GM19043 (cell line): Measurements from ENCODE around the gene MGMT.

ENCODE experiments used
- ATAC-seq: cut with Tn5 transposase; IDR thresholded peaks from one replicate; pipeline ENCODE4 v1.9.1; 2021; ENCODE audit warnings: low read depth; ENCODE audit not compliant: unreplicated experiment

The MGMT gene

DNA sequence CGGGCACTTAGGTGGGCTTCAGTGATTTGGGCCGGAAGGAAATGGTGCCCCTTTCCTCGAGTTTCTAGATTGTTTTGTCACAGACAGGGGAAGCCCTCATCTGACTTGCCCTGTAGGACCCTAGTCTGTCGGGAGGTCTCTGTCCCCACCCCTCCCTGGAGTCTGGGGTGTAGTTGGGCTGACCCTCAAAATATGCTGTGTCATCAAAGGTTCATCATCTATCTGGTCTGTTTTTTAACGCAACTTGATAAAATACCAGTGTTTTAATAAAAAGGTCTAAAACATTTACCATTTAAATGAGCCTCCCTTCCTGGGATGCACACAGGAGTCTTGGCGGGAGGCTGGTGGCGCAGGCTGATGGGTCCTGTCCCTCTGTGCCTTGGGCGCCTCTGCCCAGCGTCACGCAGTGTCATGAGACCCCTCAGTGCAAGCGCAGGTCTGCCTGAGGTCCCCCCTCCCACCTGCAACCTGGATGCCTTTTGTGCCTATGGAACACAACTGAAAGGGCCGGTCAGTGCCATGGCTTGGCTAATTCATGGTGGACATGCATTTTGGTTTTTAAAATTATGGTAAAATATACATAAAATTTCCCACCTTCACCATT, 146.4 kb downstream of the MGMT start:
- no peak for ATAC-seq

DNA sequence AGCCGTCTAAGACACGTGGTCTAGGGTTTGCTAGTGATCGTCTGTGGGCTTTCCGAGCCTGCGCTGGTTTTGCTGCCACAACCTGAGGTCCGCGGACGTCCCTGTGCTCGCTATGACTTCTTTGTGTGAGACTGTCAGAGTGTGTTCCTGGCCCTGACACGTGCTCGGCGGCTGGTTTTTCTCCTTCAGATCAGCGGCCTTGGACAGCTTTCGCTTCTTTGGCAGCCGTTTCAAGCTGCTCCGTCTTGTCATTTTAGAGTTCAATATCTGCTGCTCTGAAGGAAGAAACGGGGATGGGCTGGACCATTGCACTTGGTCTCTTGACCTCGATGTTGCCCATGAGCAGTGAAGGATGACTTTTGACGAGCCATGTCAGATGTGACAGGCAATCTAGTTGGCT, 147.3 kb downstream of the MGMT start:
- no peak for ATAC-seq

DNA sequence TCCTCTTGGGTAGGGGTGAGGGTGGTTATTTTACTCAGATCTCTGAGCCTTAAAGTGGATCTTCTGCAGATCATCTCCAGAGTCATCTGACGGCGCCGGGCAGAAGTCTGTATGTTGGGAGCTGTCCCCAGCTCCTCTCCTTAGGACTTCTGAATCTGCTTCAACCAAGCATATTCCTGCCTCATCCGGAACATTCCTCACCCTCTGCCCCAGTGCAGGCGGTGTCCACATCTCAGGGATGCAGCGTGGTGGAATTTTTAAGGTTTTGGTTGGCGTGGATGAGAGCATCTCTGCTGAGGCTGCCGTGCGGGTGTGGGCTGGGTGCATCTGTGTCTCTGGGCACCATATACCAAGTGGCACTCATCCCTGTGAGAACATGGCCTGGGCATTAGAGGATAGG, 148.3 kb downstream of the MGMT start:
- no peak for ATAC-seq

- no peak for ATAC-seq
Observed at GRCh38 chr10:129615921-129616525, 149.0 kb downstream of the MGMT start.

GRCh38 chr10:129617768-129618167, 150.7 kb downstream of the MGMT start:
- ATAC-seq: no peak

DNA sequence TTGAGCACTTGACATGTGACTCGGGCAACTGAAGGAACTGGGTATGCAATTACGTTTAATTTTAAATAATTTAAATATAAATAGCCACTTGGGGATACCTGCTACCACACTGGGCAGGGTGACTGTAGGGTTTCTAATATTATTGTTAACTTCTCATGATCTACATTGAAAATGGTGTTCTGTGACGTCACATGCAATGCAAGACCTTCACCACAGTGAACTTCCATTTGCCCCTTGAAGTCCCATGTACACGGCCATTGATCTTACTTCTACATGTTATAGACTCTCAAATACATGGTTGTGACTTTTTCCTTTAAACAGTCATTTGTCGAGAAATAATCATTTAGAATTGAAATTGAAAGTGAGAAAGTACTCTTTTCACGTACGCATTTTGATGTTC, 154.0 kb downstream of the MGMT start:
- ATAC-seq: no peak

DNA sequence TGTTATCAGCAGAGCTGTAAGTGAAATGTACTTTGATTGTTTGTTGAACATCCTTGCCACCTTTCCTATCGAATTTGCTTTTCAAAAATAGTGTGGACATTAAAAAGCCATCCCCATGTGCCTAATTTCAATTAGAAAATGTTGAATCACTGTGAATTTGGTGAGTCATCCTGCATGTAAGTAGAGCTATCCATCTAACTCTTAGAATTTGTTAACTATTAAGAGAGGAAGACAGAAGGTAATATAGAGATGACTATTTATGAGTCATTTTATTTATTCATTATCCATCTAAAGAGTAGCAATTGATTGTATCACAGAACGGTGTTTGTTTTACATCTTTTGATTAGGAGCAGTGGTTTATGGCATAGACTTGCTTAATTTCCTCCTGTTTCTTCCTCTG, 154.7 kb downstream of the MGMT start:
- no peak for ATAC-seq

DNA sequence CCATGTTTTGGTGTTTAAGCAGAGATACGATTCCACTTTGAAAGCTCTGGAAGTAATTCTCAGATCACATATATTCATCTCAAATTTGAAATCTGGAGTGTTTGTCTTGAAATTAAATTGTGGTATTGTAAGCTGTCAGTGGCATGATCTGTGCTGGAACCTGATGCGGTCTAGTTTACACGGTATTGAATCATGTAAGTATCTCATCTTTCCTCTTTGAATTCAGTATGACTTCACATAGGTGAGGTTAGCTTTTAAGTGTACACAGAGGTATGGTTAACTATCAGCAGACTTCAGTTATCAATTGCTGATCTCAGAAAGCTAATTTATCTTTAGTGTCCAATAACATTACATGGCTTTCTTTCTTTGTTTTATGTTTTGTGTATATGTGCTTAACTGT, 155.2 kb downstream of the MGMT start:
- ATAC-seq: no peak

- no peak for ATAC-seq
Observed at GRCh38 chr10:129622736-129623135, 155.7 kb downstream of the MGMT start.

DNA sequence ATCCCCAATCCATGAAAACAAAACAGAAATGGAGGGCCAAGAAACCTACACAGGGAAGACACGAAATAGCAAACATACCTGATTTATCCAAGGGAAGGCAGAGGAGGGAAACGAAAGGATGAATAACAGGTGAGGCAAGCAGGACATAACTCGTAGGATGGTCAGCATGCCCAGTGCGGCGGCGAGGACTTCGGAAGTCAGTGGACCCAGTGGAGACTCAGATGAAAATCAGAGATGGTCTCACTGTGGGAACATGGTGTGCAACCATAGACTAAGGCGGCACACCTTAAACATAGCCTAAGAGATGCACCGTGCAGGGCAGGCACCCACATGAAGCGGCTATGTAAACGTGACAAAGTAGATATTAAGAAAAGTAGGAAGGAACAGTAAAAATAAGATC, 157.5 kb downstream of the MGMT start:
- ATAC-seq: no peak

- ATAC-seq: no peak
Observed at GRCh38 chr10:129626309-129626708, 159.3 kb downstream of the MGMT start.

- ATAC-seq: no peak
Observed at GRCh38 chr10:129626796-129627435, 159.9 kb downstream of the MGMT start.

DNA sequence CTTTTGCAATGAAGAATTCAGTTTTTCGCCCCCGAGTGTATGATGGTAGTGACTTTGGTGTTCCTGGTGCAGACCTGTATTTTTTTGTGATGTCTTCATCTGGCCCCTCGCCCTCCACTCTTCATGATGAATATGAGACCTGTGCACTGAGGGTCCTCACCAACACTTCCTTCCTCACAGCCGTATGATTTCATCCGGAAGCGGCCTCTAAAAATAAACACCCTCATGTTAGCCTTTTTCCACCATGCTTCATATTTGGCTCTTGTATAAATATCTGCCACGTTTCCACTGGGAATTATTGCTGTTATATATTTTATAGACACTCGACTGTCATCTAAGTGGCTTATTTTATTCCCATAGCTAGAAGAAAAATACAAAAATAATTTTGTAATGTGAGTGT, 160.4 kb downstream of the MGMT start:
- ATAC-seq: no peak

DNA sequence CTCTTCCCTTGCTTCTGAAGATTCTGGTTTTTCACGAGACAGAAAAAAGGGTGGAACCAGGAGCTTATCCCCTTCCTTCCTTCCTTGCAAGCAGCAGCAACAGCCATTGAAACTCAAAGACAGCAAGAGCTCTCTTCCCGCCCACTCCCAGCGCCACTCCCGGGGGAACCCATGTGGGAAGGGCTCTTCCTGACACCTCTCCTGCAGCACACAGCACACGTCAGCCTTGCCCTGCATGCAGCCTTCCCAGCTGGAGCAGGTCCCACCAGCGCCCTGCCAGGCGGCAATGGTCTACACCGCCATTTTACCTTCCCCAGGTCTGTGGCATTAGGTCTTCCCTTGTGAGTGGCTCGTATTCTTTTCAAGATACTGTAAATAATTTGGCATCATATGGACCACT, 161.8 kb downstream of the MGMT start:
- no peak for ATAC-seq

GRCh38 chr10:129629911-129630310, 162.9 kb downstream of the MGMT start:
- no peak for ATAC-seq

GRCh38 chr10:129631006-129631405, 164.0 kb downstream of the MGMT start:
- no peak for ATAC-seq

GRCh38 chr10:129631870-129632623, 165.0 kb downstream of the MGMT start:
- no peak for ATAC-seq

GRCh38 chr10:129637010-129637409, 170.0 kb downstream of the MGMT start:
- ATAC-seq: no peak

- no peak for ATAC-seq
Observed at GRCh38 chr10:129637846-129638245, 170.8 kb downstream of the MGMT start.

- ATAC-seq: no peak
Observed at GRCh38 chr10:129641351-129641750, 174.3 kb downstream of the MGMT start.

- no peak for ATAC-seq
Observed at GRCh38 chr10:129641982-129642381, 174.9 kb downstream of the MGMT start.

- no peak for ATAC-seq
Observed at GRCh38 chr10:129642427-129642826, 175.4 kb downstream of the MGMT start.
